HCT116 (cell line): ENCODE measurements around the gene POLRMT. TPM values are rescaled to one million over a fixed set of nuclear protein-coding genes. Genes with fewer than 3 reads are reported as not detected.

Experiments used
- ATAC-seq: fragments of 200-7000 bp; cut with Tn5 transposase; 2 replicates; pipeline ENCODE4 v1.9.1; 2020; ENCODE audit warnings: mild to moderate bottlenecking, moderate library complexity
- BruUV-seq: library from RNA; stranded (reverse); fragments of 400-500 nt; replicated peaks from 2 replicates; lab custom pipeline; 2021; lab: Mats Ljungman, UMichigan
- CTCF ChIA-PET: fragments of 300-600 bp; sonication (Branson Sonifier 250); formaldehyde crosslinking; loops from one replicate; lab custom pipeline; 2021; ENCODE audit warnings: antibody characterized with exemption; lab: Charles Lee
- POLR2A ChIA-PET: fragments of 300-600, 350-600 bp; sonication (Branson Sonifier 250); formaldehyde crosslinking; loops from one replicate; lab custom pipeline; 2021; ENCODE audit warnings: antibody characterized with exemption; lab: Charles Lee
- RAD21 ChIA-PET, 2 experiments: fragments of 300-600 bp; sonication (Branson Sonifier 250); formaldehyde crosslinking; loops; one replicate each; lab custom pipeline; 2023; ENCODE audit warnings: low total read pairs in 2 of 2; ENCODE audit not compliant: uncharacterized antibody in 2 of 2, unreplicated experiment in 2 of 2, low non-redundant PET in 1 of 2; lab: Charles Lee
- DNase-seq: peaks from one replicate; pipeline ENCODE4 v3.0.0-alpha.2; 2010; ENCODE audit warnings: low read depth, low spot score
- H2AFZ ChIP-seq: fragments of 200-600 bp; shearing (Covaris generic), sonication (generic); 2 replicates; pipeline ENCODE4 v1.6.1; 2017; ENCODE audit warnings: low read depth, mixed run types, mixed read lengths, antibody characterized with exemption, low read length; ENCODE audit not compliant: poor library complexity, severe bottlenecking
- H3K27ac ChIP-seq: 2 replicates; pipeline ENCODE4 v1.5.1; 2012; ENCODE audit warnings: low read depth, low read length
- H3K27me3 ChIP-seq: fragments of 200-600 bp; sonication (generic); 2 replicates; pipeline ENCODE4 v1.6.1; 2016; ENCODE audit warnings: mixed run types, low read length, mixed read lengths; ENCODE audit not compliant: insufficient read depth
- H3K36me3 ChIP-seq, 2 experiments: fragments of 200-500 bp in 1 of 2; fragments of 200-600 bp in 1 of 2; sonication (Bioruptor generic) in 1 of 2; sonication (generic) in 1 of 2; 2 replicates each; pipeline versions ENCODE4 v1.5.1 to v1.6.1; 2014 to 2016; ENCODE audit warnings: low read length in 2 of 2, inconsistent platforms in 1 of 2, mixed read lengths in 1 of 2, mixed run types in 1 of 2; ENCODE audit not compliant: insufficient read depth in 2 of 2, control insufficient read depth in 1 of 2
- H3K4me1 ChIP-seq, 2 experiments: fragments of 200-600 bp in 1 of 2; sonication (generic) in 1 of 2; 2 replicates each; pipeline versions ENCODE4 v1.5.1 to v1.6.1; 2012 to 2017; ENCODE audit warnings: low read length in 2 of 2, inconsistent platforms in 1 of 2, mild to moderate bottlenecking in 1 of 2, mixed read lengths in 1 of 2, mixed run types in 1 of 2, moderate library complexity in 1 of 2; ENCODE audit not compliant: insufficient read depth in 2 of 2, control insufficient read depth in 1 of 2
- H3K4me2 ChIP-seq: fragments of 200-600 bp; sonication (generic); 2 replicates; pipeline ENCODE4 v1.6.1; 2017; ENCODE audit warnings: mixed run types, low read length, mixed read lengths
- H3K4me3 ChIP-seq, 2 experiments: fragments of 200-600 bp in 1 of 2; sonication (generic) in 1 of 2; replicated peaks in 1 of 2; 2 replicates each; pipeline ENCODE4 v1.5.1; 2011 to 2016; ENCODE audit warnings: low read length in 2 of 2, control low read depth in 1 of 2, low read depth in 1 of 2, mild to moderate bottlenecking in 1 of 2, mixed read lengths in 1 of 2, mixed run types in 1 of 2
- H3K79me2 ChIP-seq: fragments of 200-600 bp; sonication (generic); 2 replicates; pipeline ENCODE4 v1.6.1; 2017; ENCODE audit warnings: mild to moderate bottlenecking, mixed run types, low read length, moderate library complexity, mixed read lengths; ENCODE audit not compliant: insufficient read depth
- H3K9ac ChIP-seq: fragments of 200-600 bp; sonication (generic); 2 replicates; pipeline ENCODE4 v1.6.1; 2016; ENCODE audit warnings: low read length, mixed read lengths
- H3K9me2 ChIP-seq: fragments of 200-600 bp; sonication (generic), shearing (Covaris generic); 2 replicates; pipeline ENCODE4 v1.6.1; 2017; ENCODE audit warnings: mixed run types, mild to moderate bottlenecking, moderate library complexity; ENCODE audit not compliant: insufficient read depth
- H3K9me3 ChIP-seq, 2 experiments: fragments of 200-500 bp in 1 of 2; fragments of 200-600 bp in 1 of 2; sonication (Bioruptor generic) in 1 of 2; sonication (generic) in 1 of 2; 2 replicates each; pipeline ENCODE4 v1.6.1; 2014 to 2017; ENCODE audit warnings: low read length in 2 of 2, mixed read lengths in 2 of 2, inconsistent platforms in 1 of 2, low read depth in 1 of 2, mild to moderate bottlenecking in 1 of 2, mixed run types in 1 of 2, moderate library complexity in 1 of 2; ENCODE audit not compliant: control insufficient read depth in 1 of 2, insufficient read depth in 1 of 2
- H4K20me1 ChIP-seq: fragments of 200-600 bp; sonication (generic), shearing (Covaris generic); 2 replicates; pipeline ENCODE4 v1.6.1; 2017; ENCODE audit warnings: mixed run types, mild to moderate bottlenecking, moderate library complexity; ENCODE audit not compliant: insufficient read depth
- CBX3 ChIP-seq: IDR thresholded peaks from 2 replicates; pipeline ENCODE4 v1.6.1; 2012; ENCODE audit warnings: low read depth
- CEBPB ChIP-seq: IDR thresholded peaks from 2 replicates; pipeline ENCODE4 v1.6.1; 2012; ENCODE audit warnings: low read depth
- CTCF ChIP-seq, 3 experiments: fragments of 200-600 bp in 1 of 3; sonication (generic) in 1 of 3; IDR thresholded peaks in 2 of 3; conservative IDR thresholded peaks in 1 of 3; 2 replicates each; pipeline ENCODE4 v1.5.1; 2012 to 2017; ENCODE audit warnings: low read depth in 2 of 3, low read length in 2 of 3, antibody characterized with exemption in 1 of 3, borderline replicate concordance in 1 of 3, control low read depth in 1 of 3, mild to moderate bottlenecking in 1 of 3, mixed read lengths in 1 of 3, mixed run types in 1 of 3, moderate library complexity in 1 of 3; ENCODE audit not compliant: insufficient read depth in 1 of 3
- ELF1 ChIP-seq: IDR thresholded peaks from 2 replicates; pipeline ENCODE4 v1.6.1; 2012; ENCODE audit warnings: low read depth, borderline replicate concordance
- EZH2 ChIP-seq: fragments of 200-600 bp; sonication (generic); IDR thresholded peaks from 2 replicates; pipeline ENCODE4 v1.6.1; 2017; ENCODE audit warnings: antibody characterized with exemption, mixed run types
- EZH2phosphoT487 ChIP-seq: fragments of 200-600 bp; IDR thresholded peaks from 2 replicates; pipeline ENCODE4 v1.6.1; 2018; ENCODE audit warnings: antibody characterized with exemption, borderline replicate concordance
- FOSL1 ChIP-seq: IDR thresholded peaks from 2 replicates; pipeline ENCODE4 v1.6.1; 2012; ENCODE audit warnings: low read depth
- JUND ChIP-seq: IDR thresholded peaks from 2 replicates; pipeline ENCODE4 v1.6.1; 2012
- MAX ChIP-seq: IDR thresholded peaks from 2 replicates; pipeline ENCODE4 v1.6.1; 2012
- POLR2A ChIP-seq: IDR thresholded peaks from 2 replicates; pipeline ENCODE4 v1.7.0; 2011; ENCODE audit warnings: borderline replicate concordance; ENCODE audit not compliant: insufficient read depth, insufficient read length; ENCODE audit errors: extremely low read depth
- RAD21 ChIP-seq: IDR thresholded peaks from 2 replicates; pipeline ENCODE4 v1.6.1; 2012; ENCODE audit warnings: low read depth, mild to moderate bottlenecking
- REST ChIP-seq: IDR thresholded peaks from 2 replicates; pipeline ENCODE4 v1.6.1; 2012; ENCODE audit warnings: low read depth
- SP1 ChIP-seq: IDR thresholded peaks from 2 replicates; pipeline ENCODE4 v1.6.1; 2012; ENCODE audit warnings: low read depth
- SRF ChIP-seq: IDR thresholded peaks from 2 replicates; pipeline ENCODE4 v1.6.1; 2012; ENCODE audit warnings: low read depth
- YY1 ChIP-seq: IDR thresholded peaks from 2 replicates; pipeline ENCODE4 v1.6.1; 2011; ENCODE audit warnings: low read length, low read depth, moderate library complexity, mild to moderate bottlenecking; ENCODE audit not compliant: insufficient replicate concordance; ENCODE audit errors: extremely low read depth
- ZBTB33 ChIP-seq: IDR thresholded peaks from 2 replicates; pipeline ENCODE4 v1.6.1; 2011; ENCODE audit warnings: mild to moderate bottlenecking, low read length, moderate library complexity; ENCODE audit not compliant: insufficient replicate concordance; ENCODE audit errors: extremely low read depth
- ZFX ChIP-seq: fragments of 450-650 bp; IDR thresholded peaks from 2 replicates; pipeline ENCODE4 v1.6.1; 2017
- intact Hi-C: fragments of 100-400 bp; cut with micrococcal nuclease; formaldehyde crosslinking; loops from 2 replicates; pipeline ENCODE4 v1.10.0; 2022
- total RNA-seq: library from RNA; stranded (reverse); gene quantifications from one replicate; pipeline ENCODE4 v1.2.1, GENCODE V29; 2021; ENCODE audit not compliant: unreplicated experiment

Gene POLRMT
- total RNA-seq, 1 experiment from 2014 or later: 138 TPM

- Histone ChIP-seq H3K27ac (no peak overlapping the region), H3K9me3 (no peaks in the 10 kb centered on the region), H3K27me3 (no peaks in the 10 kb centered on the region), H3K36me3 (peaks cover 8 to 10% of the 10 kb centered on the region in 2 experiments), H3K4me2 (no peak overlapping the region), H4K20me1 (no peaks in the 10 kb centered on the region), H3K4me3 (no peak overlapping the region), H3K9ac (no peak overlapping the region), H3K4me1 (peaks cover 15 to 22% of the 10 kb centered on the region in 2 experiments), H2AFZ (no peak overlapping the region), H3K79me2 (peaks cover 3% of the 10 kb centered on the region; the same call in 1 of the 2 replicates), H3K9me2 (no peaks in the 10 kb centered on the region)
- DNase-seq (no peak), ATAC-seq (no peak)
- intact Hi-C loops: no loop called here
- POLR2A ChIA-PET: no interaction called here
- no TSS peak for BruUV-seq
- RAD21 ChIA-PET: no interaction called here
- CTCF ChIA-PET: interaction anchor here (1.3 kb wide), 1 partner anchor 168 kb away, joined by 3 read pairs; no protein-coding TSS in a partner anchor
- TF ChIP-seq SRF: no peak
- TF ChIP-seq FOSL1: no peak
- no peak for TF ChIP-seq POLR2A
- no peak for TF ChIP-seq EZH2
- TF ChIP-seq SP1: no peak
- no peak for TF ChIP-seq CEBPB
- no peak for TF ChIP-seq CTCF (IDR thresholded peaks at IDR 0.05 in 2 of 3, conservative IDR thresholded peaks at IDR 0.05 in 1 of 3; ENCODE audit: borderline replicate concordance in 1 of 3, insufficient read depth in 1 of 3, low read depth in 2 of 3, low read length in 2 of 3)
- no peak for TF ChIP-seq JUND
- no peak for TF ChIP-seq ELF1
- no peak for TF ChIP-seq MAX
- TF ChIP-seq REST: no peak
- no peak for TF ChIP-seq CBX3
- no peak for TF ChIP-seq EZH2phosphoT487
- no peak for TF ChIP-seq ZFX
- TF ChIP-seq YY1: no peak
- TF ChIP-seq ZBTB33: no peak
- TF ChIP-seq RAD21: no peak
Measured at GRCh38 chr19:585551-586110, 47.7 kb downstream of the POLRMT start.
